Gastrocnemius medialis (tissue), 4 donors: ENCODE measurements around the gene CCDC13.

Experiments used
- CTCF ChIP-seq, 5 experiments: fragments of 450-650 bp in 3 of 5; fragments of 200-600 bp in 2 of 5; sonication (generic) in 2 of 5; IDR thresholded peaks in 4 of 5; conservative IDR thresholded peaks in 1 of 5; 1 replicate in 4 of 5; 2 replicates in 1 of 5; pipeline ENCODE4 v1.5.1; 2016 to 2019; ENCODE audit warnings: antibody characterized with exemption in 5 of 5, mild to moderate bottlenecking in 3 of 5, moderate library complexity in 3 of 5
- POLR2A ChIP-seq, 2 donors: fragments of 450-650 bp; IDR thresholded peaks; one replicate each; pipeline ENCODE4 v1.6.1; 2017; ENCODE audit warnings: antibody characterized with exemption in 2 of 2, mild to moderate bottlenecking in 2 of 2, moderate library complexity in 2 of 2

GRCh38 chr3:42742688-42743087, 30.4 kb downstream of the CCDC13 start:
- TF ChIP-seq CTCF (IDR thresholded peaks at IDR 0.05 in 4 of 5, conservative IDR thresholded peaks at IDR 0.05 in 1 of 5) (no peak), POLR2A (IDR thresholded peaks at IDR 0.05) (no peak)
